HG03095 (cell line): ENCODE results near the gene C2.

ENCODE experiments used
- ATAC-seq: cut with Tn5 transposase; IDR thresholded peaks from one replicate; pipeline ENCODE4 v1.9.1; 2021; ENCODE audit warnings: moderate library complexity; ENCODE audit not compliant: unreplicated experiment

Gene C2

DNA sequence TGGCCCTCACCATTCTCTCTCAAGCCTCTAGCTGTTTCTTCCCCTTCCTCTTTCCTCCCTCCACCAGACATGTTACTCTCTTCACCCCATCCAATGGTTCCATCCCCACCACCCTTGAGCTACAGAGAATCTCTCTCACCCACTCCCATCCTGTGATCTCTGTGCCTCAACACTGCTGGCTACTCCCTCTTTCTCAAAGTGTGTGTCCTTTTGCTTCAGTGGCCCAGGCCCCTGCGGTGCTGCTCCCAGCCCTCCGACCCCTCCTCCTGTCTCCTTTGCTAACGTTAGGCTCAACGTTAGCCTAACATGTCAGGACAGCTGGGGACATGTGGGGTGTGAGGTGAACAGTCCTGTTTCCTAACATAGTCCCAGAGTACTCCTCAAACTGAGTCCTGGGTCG, 25.4 kb downstream of the C2 start:
- no peak for ATAC-seq

GRCh38 chr6:31954511-31954910, 27.0 kb downstream of the C2 start:
- no peak for ATAC-seq

- ATAC-seq: no peak
These were observed 29.3 kb downstream of the C2 start for GRCh38 chr6:31956796-31957195.

DNA sequence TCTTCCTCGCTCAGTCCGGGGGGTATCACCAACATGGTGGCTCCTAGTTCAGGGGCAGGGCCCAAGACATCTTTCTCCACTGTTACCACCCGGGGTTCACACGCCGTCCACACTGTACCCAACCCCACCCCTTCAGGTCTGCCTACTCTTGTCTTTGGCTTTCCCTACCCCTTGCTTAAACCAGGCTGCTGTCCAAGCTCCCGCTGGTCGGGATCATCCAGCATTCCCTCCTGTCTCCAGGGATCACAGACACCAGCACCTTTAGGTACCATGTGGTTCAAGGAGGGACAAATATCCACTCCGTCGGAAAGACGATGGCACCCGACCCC, 30.9 kb downstream of the C2 start:
- no peak for ATAC-seq

DNA sequence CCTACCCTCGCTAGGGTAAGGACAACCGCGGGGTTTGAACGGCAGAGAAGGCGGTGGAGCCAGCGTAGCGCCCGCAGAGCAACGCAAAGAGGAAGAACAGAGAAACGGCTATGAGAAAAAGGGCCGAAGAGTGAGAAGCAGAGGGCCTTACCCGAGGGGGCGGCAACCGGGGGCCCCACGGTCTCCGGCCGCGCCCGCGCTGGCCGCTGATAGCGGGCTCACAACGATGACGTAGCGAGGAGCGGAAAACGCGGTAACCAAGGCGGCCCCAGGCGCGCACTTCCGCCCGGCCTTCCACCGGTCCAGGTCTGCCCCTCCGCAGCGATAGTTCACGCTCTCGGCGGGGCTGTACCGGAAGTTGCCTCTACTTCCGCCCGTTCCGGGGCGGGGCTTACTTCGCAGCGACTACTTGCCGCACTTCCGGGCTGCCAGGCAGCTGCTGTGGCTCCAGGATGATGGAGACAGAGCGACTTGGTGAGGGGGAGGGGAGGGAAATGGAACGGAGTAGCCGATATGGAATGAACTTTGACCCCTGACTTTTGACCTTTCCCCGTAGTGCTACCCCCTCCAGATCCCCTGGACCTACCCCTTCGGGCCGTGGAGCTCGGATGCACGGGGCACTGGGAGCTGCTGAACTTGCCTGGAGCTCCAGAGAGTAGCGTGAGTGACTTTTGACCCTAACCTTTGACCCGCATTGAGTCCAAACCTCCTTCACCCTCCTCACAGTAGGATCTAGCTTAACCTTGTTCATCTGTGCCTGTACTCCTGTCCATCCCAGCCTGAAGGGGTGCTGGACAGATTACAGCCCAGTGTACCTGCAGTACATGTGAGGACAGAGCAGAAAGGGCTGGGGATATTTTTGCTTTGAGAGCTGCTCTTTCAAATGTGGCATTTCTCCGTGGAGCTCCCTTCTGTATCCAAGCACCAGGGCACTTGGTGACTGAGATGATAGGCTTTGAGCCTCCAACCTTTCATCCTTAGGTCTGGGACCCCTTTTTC, 31.5 kb downstream of the C2 start, which contains the start of the genes NELFE and SKIC2:
NELFE (minus strand) TSS at position 231 of the 999 bp plus-strand sequence. CDS start 525 bp downstream, outside the sequence.
SKIC2 (plus strand) TSS at position 435 of the 999 bp plus-strand sequence; CDS start at position 453, 18 bp downstream.
- peak; percentile 85 for ATAC-seq

GRCh38 chr6:31961616-31962015, 34.1 kb downstream of the C2 start:
- no peak for ATAC-seq

- no peak for ATAC-seq
These were observed 36.4 kb downstream of the C2 start for GRCh38 chr6:31963921-31964320.

- ATAC-seq: no peak
These were observed 38.2 kb downstream of the C2 start for GRCh38 chr6:31965700-31966099.

DNA sequence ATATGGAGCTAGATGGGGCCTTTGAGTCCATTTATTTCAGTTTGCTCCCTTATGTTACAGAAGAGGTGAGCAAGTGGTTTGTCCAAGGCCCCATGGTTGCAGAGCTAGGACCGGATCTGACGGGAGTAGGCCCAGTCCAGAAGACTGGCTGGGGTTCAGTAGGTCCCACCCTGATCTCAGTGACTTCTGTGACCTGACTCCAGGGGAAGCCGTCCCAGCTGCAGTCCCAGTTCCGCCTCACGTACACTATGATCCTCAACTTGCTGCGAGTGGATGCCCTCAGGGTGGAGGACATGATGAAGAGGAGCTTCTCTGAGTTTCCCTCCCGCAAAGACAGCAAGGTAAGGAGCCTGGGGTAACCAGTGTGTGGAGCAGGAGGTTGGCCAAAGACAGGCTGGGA, 39.0 kb downstream of the C2 start:
- no peak for ATAC-seq

DNA sequence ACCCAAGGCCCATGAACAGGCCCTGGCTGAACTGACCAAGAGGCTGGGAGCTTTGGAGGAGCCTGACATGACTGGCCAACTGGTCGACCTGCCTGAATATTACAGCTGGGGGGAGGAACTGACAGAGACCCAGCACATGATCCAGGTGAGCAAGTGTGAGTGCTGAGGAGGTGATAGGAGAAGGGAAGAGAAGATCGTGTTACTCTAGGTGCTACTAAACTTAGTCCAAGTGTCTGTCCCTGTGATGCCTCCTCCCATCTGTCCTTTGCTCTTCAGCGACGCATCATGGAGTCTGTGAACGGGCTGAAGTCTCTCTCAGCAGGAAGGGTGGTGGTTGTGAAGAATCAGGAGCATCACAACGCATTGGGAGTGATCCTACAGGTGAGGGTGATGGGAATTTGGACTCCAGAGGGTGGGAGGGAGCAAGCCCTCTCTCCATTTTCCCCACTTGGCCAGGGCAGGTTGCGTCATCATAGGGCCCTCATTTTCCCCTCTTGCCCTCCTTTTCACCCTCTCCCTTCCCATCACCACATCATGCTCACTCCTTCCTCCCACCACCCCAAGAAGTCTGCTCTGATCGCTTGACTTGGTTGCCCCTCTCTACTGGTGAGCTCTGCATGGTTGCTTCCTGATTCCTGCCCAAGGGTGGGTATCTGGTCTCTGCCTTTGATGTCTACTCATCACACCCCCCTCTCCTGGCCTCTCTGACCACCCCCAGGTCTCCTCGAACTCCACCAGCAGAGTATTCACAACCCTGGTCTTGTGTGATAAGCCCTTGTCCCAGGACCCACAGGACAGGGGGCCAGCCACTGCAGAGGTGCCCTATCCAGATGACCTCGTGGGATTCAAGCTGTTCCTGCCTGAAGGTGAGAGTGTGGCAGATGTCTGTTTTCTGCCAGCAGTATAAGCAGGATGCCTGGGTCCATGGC, 39.7 kb downstream of the C2 start:
- ATAC-seq: no peak

- ATAC-seq: no peak
These were observed 40.4 kb downstream of the C2 start for GRCh38 chr6:31967926-31968320.

GRCh38 chr6:31968326-31968725, 40.8 kb downstream of the C2 start:
- ATAC-seq: no peak

DNA sequence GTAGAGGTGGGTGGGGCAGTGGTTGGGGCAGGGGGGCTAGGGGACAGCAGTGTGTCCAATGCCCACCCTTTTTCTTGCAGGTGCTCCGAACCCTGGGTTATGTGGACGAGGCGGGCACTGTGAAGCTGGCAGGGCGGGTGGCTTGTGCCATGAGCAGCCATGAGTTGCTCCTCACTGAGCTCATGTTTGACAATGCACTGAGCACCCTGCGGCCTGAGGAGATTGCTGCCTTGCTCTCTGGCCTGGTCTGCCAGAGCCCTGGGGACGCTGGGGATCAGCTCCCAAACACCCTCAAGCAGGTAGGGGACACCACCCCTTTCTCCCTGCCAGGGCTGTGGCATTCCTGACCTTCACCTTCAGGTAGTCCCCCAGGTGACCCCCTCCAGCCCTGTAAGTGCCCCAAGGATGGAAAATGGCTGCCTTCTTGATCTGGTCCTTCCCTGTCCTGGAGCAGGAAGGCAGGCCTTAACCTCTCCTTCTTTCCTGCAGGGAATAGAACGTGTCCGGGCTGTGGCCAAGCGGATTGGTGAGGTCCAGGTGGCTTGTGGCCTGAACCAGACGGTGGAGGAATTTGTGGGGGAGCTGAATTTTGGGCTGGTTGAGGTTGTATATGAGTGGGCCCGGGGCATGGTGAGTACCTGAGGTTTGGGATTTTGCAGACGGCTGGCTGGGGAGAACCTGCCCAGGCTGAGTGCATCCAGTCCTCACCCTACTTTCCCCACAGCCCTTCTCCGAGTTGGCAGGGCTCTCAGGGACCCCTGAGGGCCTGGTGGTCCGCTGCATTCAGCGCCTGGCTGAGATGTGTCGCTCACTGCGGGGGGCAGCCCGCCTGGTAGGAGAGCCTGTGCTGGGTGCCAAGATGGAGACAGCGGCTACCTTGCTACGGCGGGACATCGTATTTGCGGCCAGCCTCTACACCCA, 41.5 kb downstream of the C2 start:
- ATAC-seq: no peak

DNA sequence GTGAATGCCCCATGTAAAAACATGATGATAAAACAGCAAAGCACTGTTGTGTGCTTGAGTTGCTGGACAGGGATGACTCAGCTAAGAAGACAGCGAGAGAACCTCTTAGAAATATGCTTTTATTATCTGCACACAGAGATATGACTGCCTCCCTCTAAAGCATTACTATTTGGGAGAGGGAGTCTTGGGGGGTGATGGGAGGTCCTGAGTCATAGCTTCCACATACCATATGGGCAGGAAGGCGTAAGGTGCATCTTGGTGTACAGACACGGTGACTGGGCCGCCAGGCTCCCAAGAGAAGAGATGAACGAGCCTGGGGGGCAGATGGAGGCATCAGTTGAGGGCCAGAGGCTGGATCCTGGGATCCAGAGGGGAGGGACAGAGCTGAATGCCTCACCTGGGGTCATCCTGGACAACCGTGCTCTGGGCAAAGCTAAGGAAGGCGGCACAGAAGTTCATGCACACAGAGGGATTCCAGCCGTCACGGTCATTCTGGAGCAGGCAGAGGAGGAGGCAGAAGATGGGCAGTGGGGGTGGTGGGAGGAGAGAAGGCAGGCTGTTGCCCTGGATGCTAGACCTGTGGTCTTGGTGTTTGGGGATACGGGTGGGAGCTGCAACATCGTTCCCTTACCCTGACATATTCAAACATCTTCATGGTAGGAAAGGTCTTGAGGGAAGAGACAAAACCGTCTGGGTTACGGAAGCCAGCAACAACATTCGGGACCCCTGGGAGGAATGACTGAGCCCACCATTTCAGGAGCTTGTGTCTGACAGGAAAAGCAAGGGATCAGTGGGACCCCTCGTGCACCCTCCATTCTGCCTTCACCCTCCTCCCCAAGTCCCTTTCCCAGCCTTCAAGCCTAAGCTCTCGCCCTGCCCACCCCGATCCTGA, 42.4 kb downstream of the C2 start:
- no peak for ATAC-seq

- ATAC-seq: no peak
These were observed 43.2 kb downstream of the C2 start for GRCh38 chr6:31970604-31971271.

DNA sequence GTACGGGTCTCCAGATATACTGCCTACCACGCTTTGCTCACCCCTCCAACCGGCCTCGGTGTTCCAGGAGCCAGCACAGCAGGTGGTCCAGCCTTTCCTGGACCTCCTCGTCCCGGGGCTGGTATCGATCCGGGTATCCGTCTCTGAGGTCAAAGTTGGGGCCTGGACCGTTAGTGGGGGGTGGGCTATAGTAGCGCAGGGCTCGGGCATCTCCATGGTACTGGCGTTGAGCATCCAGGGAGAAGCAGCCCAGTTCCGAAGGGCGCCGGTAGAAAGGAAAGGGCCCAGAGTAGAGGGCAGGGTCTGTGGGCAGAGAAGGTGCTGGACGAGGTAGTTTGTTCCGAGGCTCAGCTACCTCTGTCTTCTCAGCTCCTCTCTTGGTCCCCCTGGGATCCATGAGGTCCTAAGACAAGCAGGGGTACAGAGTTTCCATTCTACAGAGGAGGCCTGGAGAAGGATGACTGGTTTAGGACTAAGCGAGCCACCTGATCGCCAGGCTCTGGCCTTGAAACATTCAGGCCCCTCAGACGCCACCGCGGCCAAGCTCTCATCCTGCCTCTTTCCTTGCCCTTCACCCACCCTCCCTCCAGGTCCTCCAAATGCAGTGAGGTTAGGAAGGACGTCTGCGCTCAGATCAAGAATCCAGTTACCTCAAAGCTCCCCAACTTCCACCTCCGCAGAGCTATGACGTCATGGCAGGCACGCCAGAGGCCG, 43.9 kb downstream of the C2 start:
- peak; percentile 1 for ATAC-seq

GRCh38 chr6:31971993-31972708, 44.6 kb downstream of the C2 start, which contains the start of gene DXO:
Gene DXO (minus strand): TSS chr6:31972138. CDS start chr6:31971675, 463 bp downstream.
- ATAC-seq: peak; percentile 74
